Stomach (tissue), 4 donors: ENCODE measurements around the gene EXOC3L2.

Source experiments
- CTCF ChIP-seq, 7 experiments: fragments of 450-650 bp in 4 of 7; fragments of 200-600 bp in 3 of 7; sonication (generic) in 3 of 7; IDR thresholded peaks; one replicate each; pipeline ENCODE4 v1.5.1; 2016 to 2019; ENCODE audit warnings: antibody characterized with exemption in 7 of 7, control low read depth in 2 of 7, mild to moderate bottlenecking in 1 of 7
- EP300 ChIP-seq: sonication (generic); formaldehyde crosslinking; IDR thresholded peaks from one replicate; pipeline ENCODE4 v1.6.1; 2017; ENCODE audit warnings: antibody characterized with exemption
- POLR2A ChIP-seq, 4 donors: fragments of 450-650 bp; IDR thresholded peaks; one replicate each; pipeline ENCODE4 v1.6.1; 2016; ENCODE audit warnings: antibody characterized with exemption in 4 of 4, control low read depth in 2 of 4, mild to moderate bottlenecking in 1 of 4, moderate library complexity in 1 of 4
- POLR2AphosphoS5 ChIP-seq, 3 donors: sonication (generic); formaldehyde crosslinking; IDR thresholded peaks; one replicate each; pipeline ENCODE4 v1.6.1; 2016; ENCODE audit warnings: antibody characterized with exemption in 3 of 3

- no peak for TF ChIP-seq POLR2A (IDR thresholded peaks at IDR 0.05)
- no peak for TF ChIP-seq POLR2AphosphoS5 (IDR thresholded peaks at IDR 0.05)
- TF ChIP-seq CTCF (IDR thresholded peaks at IDR 0.05) = no peak
- no peak for TF ChIP-seq EP300
Observed at GRCh38 chr19:45206328-45206727, 38.9 kb downstream of the EXOC3L2 start.
